GM18502 (cell line): ENCODE measurements around the gene CUEDC2.
A peak's percentile ranks its signal among the peaks of the same experiment; 100 is the strongest.

ENCODE experiments used
- ATAC-seq: cut with Tn5 transposase; IDR thresholded peaks from one replicate; pipeline ENCODE4 v1.9.1; 2021; ENCODE audit warnings: mild to moderate bottlenecking; ENCODE audit not compliant: unreplicated experiment, poor library complexity

The CUEDC2 gene, protein sequence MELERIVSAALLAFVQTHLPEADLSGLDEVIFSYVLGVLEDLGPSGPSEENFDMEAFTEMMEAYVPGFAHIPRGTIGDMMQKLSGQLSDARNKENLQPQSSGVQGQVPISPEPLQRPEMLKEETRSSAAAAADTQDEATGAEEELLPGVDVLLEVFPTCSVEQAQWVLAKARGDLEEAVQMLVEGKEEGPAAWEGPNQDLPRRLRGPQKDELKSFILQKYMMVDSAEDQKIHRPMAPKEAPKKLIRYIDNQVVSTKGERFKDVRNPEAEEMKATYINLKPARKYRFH

DNA sequence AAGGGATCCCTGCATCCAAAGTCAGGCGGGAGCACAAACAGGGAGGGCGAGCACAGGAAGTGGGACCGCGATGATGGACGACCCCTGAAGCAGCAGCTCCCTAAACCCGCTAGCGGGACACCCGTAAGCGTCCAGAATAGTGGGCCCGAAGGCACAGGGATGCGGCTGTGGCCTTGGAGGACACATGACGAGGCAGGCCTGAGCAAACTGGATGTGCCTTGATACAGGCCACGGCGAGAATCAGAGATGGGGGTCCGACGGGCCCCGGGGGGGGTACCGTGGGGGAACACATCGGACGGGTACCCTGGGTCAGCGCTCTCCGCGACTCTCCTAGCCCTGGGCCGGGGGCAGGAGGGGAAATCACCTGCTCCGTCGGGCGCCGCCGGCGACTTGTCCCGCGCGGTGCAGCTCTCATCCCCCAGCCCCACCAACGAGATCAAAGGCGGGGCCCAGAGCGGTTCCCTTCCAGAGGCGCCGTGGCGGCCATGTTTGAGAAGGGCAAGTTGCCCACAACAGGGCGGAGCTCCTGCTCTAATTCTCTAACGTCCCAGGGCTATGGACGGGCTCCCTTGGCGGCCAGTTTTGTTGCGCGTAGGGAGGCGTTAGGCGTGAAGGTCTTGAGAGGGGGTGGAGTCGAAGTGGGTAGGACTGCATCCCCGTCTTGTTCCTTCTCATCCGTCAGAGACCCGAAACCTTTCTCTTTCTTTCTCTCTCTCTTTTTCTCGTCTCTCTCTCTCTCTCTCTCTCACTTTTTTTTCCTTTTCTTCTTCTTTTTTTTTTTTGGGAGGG is at the start of gene CUEDC2:
CUEDC2 (minus strand) TSS at position 413 of the 789 bp plus-strand sequence. CDS start 7,386 bp downstream, outside the sequence.
- peak; percentile 92 for ATAC-seq

DNA sequence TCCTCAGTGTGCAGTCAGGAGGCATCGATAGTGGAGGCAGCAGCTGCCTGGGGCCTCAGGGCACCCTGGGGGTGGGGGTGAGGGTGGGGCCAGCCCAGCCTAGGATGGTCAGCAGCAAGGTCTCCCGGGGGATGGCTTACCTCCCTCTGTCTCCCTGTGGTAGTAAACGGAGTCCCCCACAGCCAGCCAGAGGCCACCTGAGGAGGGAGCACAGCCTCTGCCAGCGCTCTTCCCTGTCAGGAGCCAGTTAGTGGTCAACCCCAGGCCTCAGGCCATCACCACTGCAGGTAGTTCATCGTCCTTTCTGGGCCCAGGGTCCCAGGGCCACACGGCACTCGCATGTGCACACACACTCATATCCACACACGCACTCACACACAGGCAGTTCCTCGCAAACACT is 48.0 kb upstream of the CUEDC2 start:
- no peak for ATAC-seq

DNA sequence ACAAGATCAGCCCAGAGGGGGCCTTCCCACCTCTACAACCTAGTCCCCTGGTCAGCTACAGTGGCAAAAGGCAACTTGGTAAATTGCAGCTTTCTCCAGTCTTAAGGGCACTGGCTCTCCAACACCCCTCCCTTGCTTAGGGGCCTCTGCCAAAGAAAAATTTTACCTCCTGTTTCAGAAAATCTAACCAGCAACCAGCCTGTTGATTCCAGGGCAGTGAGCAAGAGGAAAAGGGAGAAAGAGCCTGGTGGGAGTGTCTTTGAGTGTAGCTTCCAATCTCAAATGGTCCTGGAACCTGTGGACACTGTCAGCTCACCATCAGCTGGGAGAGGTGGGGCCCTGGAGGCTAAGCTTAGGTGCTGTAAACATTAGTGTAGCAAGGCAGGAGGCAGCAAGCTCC is 47.3 kb upstream of the CUEDC2 start:
- no peak for ATAC-seq

DNA sequence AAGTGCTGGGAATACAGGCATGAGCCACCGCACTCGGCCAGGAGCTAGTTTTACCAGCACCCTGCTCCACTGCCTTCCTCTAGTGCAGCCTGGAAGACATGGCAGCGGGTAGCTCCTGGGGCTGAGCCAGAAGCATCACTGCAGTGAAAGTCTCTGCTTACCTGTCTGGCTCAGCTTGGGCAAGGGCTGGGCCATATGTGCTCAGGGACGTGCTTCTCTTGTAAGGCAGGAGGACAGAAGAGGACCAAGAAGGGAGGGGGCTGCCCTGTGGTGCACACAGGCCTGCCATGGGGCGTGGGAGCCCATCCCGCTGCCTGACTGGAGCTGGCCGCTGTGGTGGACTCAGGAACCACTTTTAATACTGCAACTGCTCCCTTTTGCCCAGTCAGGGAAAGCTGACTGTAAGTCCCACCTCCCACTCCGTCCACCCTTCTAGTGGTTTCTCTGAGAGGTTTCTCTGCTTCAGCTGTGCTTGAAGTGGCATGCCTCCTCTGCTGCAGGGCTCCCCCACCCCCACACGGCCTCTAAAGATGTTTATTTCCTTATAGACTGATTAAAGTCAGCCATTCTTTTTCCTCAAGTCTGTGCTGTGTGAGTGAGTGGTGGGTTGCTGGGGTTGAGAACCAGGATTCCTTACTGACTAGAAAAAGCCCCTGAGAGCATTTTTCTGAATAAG is 44.2 kb upstream of the CUEDC2 start:
- ATAC-seq: no peak

DNA sequence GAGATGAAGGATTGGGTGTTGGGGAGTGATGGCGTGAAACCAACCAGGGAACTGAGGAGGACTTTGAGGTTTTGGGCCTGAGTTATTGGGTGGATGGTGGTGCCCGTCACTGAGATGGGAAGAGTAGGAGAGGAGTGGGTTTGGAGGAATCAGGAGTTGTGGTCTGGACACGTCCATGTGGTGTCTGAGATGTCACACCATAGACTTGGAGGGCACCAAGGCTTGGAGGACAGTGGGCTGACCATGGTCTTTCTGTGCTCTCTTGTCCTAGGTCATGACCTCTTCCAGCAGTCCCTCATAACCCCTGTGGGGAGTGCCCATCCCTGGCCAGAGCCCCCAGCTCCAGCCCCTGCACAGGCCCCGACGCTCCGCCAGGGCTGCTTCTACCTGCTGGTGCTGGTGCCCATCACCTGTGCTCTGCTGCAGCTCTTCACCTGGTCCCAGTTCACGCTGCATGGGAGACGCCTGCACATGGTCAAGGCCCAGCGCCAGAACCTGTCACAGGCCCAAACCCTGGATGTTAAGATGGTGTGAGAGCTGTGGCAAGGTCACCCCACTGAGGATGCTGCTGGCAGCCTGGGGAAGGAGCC is 43.2 kb upstream of the CUEDC2 start:
- ATAC-seq: no peak

DNA sequence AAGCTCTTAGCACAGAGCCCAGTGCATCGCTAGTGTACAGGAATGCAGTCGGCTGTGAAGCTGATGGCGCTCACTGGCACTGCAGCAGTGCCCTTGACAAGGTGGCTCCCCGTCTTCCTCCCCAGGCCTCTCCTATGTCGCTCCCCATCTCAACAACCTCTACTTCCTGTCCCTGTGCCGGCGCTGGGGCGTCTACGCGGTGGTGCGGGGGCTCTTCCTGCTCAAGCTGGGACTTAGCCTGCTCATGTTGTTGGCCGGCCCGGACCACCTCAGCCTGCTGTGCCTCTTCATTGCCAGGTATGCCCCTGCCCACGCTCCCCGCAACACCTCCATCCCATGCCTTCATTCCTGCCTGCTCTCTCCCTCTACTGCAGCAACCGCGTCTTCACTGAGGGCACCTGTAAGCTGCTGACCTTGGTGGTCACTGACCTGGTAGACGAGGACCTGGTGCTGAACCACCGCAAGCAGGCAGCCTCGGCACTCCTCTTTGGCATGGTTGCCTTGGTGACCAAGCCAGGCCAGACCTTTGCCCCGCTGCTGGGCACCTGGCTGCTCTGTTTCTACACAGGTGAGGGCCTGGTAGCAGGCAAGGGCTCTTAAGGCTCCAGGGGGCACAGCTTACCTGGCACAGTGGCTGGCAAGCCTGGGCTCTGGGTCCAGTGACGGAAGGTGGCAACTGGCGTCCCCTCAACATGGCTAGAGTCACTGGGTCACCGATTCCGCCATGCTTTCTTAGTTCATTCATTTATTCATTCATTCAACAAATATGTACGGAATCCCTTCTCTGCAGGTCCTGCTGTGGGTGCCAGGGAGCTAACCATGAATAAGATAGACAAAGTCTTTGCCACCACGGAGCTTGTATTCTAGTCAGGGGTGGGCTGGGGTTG is 41.3 kb upstream of the CUEDC2 start:
- ATAC-seq: no peak

DNA sequence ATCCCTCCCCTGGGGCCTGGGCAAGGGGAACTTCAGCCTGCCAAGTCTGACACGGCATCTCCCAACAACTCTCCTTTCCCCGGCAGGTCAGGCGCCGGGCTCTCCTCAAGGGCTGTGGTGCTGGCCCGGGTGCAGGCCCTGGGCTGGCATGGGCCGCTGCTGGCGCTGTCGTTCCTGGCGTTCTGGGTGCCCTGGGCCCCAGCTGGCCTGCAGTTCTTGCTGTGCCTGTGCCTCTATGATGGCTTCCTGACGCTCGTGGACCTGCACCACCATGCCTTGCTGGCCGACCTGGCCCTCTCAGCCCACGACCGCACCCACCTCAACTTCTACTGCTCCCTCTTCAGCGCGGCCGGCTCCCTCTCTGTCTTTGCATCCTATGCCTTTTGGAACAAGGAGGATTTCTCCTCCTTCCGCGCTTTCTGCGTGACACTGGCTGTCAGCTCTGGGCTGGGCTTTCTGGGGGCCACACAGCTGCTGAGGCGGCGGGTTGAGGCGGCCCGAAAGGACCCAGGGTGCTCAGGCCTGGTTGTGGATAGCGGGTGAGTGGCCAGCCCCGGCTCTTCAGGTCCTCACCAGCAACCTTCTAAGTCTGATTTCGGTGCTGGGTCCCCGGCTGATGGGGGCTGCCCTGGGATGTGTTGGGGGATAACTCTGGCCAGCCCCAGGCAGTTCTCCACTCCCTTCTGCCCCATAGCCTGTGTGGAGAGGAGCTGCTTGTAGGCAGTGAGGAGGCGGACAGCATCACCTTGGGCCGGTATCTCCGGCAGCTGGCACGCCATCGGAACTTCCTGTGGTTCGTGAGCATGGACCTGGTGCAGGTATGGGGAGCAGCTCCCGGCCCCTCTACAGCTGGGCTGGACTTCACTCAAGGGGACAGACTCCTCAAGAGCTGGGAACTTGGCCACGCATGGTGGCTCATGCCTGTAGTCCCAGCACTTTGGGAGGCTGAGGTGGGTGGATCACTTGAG is 38.5 kb upstream of the CUEDC2 start:
- no peak for ATAC-seq

DNA sequence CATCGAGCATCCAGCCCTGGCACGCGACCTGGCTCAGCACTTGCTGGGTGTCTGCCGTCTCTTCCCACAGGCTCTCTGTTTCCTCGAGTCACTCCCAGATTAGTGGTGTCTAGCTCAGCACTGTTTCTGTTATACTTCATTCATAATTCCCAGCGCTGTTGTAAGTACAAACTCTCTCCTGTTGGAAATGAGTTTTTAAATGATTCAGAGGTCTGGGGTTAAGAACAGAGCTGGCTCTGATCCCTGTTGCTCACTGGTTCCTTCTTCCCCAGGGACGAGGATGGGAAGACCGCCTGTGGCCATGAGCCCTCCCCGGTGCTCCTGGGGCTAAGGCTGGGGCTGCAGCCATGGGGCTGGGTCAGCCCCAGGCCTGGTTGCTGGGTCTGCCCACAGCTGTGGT is 36.3 kb upstream of the CUEDC2 start:
- no peak for ATAC-seq

DNA sequence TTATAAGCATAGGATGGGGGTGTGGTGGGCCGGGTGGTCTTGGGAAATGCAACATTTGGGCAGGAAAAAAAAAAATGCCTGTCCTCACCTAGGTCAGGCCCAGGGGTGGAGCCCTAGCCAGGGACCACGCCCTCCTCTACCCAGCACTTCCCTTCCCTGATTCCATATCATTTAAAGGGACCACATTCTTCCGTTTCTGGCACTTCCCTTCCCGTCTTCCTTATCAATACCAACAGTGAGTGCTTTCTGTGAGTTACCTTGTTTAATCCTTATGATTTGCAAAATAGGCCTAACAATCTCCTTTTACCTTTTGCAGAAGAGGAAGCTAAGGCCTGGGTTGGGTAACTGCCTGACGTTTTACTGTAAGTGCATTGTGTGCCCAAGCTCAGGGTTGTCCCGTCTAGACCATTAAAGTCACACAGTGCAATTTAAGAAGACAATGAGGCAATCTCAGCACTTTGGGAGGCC is 35.6 kb upstream of the CUEDC2 start:
- ATAC-seq: no peak

DNA sequence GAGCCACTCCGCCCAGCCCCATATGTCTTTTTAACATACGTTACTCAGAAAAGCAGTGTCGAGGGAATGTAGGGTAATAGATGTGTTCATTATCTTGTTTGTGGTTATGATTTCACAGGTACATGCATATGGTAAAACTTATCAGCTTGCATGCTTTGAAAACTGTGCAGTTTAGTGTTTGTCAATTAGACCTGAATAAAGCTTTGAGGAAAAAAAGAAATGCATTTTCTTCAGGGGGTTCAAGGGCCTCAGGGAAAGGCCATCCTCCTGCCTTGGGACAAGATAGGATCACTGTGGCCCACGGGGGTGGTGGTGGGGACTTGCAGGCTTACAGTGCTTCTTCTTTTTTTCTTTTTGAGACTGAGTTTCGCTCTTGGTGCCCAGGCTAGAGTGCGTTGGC is 34.9 kb upstream of the CUEDC2 start:
- ATAC-seq: no peak

DNA sequence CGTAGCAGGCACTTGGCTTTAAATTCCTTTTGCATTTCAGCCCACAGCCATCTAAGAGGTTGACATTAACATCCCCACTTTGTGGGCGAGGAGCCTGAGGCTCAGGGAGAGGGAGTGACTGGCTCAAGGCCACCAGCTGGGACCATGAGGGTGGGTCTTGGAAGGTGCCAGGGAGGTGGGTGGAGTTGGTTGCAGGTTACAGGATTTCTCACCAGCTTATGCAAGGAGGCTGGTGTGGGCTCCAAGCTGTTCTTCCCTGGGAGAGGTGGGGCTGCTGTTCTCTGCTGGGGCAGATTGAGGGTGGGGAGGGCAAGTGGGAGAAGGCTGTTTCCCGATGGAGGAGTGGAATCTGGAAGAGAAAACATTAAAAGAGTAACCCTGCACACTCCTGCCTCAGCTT is 33.1 kb upstream of the CUEDC2 start:
- ATAC-seq: no peak

DNA sequence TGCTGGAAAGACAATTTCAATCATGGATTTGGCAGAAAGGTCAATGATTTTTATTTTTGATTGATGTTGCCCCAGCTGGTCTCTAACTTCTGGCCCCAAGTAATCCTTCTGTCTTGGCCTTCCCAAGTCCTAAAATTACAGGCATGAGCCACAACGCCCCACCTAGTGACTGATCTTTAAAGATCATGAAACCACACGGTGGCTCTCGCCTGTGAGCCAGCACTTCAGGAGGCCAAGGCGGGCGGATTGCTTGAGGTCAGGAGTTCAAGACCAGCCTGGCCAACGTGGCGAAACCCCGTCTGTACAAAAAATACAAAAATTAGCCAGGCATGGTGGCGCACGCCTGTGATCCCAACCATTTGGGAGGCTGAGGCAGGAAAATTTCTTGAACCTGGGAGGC is 31.6 kb upstream of the CUEDC2 start:
- ATAC-seq: no peak

DNA sequence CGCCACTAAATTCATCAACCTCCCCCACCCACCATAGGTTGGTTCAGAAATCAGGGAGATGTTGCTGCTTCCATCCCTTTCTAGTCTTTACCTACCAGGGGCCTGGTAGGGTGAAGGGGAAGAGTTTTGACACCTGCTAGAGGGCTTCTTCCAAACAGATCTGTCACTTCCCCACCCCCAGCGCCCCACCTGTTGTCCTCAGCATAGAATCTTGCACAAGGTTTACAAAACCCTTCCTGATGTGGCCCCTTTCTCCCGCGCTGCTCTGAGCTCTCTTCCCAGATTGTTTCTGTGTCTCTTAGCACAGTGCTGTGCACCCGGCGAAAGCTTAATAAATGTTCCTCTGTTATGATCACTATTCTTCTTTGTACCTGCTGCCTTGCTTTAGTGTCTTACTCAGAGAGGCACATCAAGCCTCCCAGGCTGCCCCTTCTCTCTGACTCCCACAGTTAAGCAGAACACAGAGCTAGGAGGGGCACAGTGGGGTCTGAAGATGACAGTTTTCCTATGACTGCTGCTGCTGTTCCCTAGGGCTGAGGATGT is 30.2 kb upstream of the CUEDC2 start:
- no peak for ATAC-seq

DNA sequence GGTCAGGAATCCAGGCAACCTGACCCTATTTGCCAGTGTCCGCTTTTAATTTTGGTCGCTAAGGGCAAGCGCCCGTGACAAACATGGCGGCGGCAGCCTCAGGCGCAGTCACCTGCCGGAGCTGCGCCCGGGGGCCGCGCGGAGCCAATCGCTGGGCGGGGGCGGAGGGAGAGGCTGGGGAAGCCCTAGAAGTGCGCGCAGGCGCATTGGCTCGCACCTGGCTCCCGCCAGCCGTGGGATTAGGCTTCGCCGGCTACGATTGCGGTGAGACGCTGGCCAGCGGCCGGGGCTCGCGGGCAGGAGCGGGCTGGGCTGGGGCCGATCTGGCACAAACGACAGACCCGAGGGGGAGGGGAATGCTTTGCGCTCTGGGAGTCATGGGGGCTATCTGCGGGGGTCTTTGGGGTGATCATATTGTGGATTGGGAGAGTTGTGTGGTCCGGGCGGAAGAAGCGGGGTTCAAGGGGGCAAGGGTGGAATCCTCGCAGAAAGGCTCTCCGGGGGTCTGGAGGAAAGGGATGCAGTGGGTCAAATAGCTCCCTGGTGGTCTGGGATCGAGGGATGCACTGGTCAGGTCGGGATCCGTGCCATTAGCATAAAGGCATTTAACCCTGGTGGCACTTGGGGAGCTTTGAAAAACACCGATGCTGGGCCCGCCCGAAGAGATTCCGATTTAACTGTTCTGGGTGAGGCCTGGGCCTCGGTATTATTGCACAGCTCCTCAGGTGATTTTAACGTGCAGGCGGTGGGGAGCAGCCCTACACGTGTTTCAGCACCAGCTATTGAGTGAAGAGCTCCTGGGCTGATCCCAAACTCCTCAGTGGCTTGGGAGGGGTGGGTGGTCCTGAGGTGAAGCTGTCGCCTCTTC is 29.0 kb upstream of the CUEDC2 start:
- ATAC-seq: peak; percentile 87

DNA sequence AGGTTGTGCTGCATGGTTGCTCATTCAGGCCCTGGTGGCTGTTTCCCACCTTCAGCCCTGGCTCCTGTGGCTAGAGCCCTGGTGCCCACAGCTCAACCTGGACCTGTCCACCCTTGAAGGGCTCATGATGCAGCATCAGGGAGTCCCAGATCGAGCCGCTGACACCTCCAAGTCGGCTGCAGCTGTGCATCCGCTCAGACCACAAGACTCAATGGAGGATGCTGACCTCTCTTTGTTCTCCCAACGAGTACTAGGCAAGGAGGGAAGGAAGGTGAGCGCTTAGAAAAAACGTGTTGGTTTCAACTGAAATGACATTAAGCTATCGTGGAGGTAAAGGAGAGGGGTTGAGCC is 28.4 kb upstream of the CUEDC2 start:
- peak; percentile 11 for ATAC-seq

DNA sequence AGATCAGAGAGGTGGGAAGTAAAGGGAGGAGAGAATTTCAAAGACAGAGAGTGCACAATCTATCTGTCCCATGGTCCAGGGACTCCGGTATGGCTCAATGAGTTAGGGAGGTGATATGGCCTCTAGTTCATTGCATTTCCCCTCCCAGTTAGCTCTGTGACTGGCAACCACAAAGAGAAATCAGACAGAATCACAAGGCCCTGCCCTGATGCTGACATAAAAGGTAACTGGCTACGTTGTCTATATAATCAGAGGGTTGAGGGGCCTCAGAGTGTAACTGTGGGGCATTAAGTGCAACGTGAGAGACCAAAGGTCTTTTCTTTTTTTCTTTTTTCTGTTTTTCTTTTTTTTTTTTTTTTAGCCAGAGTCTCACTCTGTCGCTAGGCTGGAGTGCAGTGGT is 26.3 kb upstream of the CUEDC2 start:
- ATAC-seq: no peak

DNA sequence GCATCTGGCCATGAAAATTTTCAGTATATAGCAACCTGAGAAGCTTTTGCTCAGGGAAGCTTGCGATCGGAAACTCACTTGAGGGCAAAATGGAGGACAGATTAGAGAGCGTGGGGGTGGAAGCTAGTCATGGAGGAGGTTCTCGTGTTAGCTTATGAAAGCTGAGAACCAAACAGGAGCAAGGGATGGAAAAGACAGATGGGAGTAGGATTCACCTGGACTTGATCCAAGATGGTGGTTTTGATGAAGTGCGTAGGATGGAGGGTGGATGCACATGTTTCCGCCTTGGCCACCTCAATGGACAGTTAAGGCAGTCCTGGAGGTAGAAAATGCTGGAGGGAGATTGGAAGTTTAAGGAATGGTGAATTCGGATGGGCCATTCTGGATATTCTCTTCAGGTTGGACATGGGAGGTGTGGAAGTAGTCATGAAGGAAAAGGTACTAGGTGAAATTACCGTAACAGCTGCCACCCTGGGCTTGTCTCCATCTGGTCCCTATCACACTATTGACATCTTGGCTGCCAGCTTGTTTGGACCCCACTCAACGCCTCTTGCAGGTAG is 25.3 kb upstream of the CUEDC2 start:
- no peak for ATAC-seq
